Ovary (tissue), 3 donors: ENCODE results near the gene BMP3.

Experiments used
- EP300 ChIP-seq: sonication (generic); formaldehyde crosslinking; IDR thresholded peaks from one replicate; pipeline ENCODE4 v1.6.1; 2017; ENCODE audit warnings: antibody characterized with exemption
- POLR2A ChIP-seq: fragments of 450-650 bp; IDR thresholded peaks from one replicate; pipeline ENCODE4 v1.6.1; 2017; ENCODE audit warnings: antibody characterized with exemption, mild to moderate bottlenecking, moderate library complexity
- TF ChIP-seq, protein P1 (sequence below), 3 donors: fragments of 450-650 bp in 2 of 3; fragments of 200-600 bp in 1 of 3; IDR thresholded peaks; one replicate each; pipeline versions ENCODE4 v1.5.1 to v1.8.0; 2016 to 2022; ENCODE audit warnings: antibody characterized with exemption in 3 of 3, mild to moderate bottlenecking in 1 of 3
- donor health status: DM: no; HTN: no; CAD: no.

DNA sequence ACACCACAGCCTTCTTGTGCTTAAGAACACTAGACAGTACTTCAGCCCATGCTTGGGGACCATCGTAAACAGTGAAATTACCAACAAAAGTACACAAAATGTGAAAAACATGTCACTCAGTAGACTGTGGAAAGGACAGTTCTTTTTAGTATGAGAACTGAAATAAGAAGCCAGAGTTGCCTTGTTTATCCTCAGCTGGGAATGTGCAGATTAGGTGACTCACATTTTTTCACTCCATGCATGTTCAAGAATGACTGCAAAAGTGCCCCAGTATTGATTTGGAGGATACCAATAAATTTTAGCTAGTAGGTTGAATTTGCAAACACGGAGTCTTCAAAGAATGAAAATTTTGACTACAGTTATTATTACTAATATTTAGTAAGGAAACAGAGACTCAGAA, 23.1 kb upstream of the BMP3 start:
- TF ChIP-seq, protein P1, sequence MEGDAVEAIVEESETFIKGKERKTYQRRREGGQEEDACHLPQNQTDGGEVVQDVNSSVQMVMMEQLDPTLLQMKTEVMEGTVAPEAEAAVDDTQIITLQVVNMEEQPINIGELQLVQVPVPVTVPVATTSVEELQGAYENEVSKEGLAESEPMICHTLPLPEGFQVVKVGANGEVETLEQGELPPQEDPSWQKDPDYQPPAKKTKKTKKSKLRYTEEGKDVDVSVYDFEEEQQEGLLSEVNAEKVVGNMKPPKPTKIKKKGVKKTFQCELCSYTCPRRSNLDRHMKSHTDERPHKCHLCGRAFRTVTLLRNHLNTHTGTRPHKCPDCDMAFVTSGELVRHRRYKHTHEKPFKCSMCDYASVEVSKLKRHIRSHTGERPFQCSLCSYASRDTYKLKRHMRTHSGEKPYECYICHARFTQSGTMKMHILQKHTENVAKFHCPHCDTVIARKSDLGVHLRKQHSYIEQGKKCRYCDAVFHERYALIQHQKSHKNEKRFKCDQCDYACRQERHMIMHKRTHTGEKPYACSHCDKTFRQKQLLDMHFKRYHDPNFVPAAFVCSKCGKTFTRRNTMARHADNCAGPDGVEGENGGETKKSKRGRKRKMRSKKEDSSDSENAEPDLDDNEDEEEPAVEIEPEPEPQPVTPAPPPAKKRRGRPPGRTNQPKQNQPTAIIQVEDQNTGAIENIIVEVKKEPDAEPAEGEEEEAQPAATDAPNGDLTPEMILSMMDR (IDR thresholded peaks at IDR 0.05), result no peak
- TF ChIP-seq POLR2A (no peak), EP300 (no peak)
